ENCODE results near the gene SRRM2. TPM values are rescaled to one million over a fixed set of nuclear protein-coding genes. Genes with fewer than 3 reads are reported as not detected.

SRRM2 gene
- 45.0 and 49.1 TPM in 2 replicates for total RNA-seq (2014; rRNA removed; shearing (Covaris generic))

DNA sequence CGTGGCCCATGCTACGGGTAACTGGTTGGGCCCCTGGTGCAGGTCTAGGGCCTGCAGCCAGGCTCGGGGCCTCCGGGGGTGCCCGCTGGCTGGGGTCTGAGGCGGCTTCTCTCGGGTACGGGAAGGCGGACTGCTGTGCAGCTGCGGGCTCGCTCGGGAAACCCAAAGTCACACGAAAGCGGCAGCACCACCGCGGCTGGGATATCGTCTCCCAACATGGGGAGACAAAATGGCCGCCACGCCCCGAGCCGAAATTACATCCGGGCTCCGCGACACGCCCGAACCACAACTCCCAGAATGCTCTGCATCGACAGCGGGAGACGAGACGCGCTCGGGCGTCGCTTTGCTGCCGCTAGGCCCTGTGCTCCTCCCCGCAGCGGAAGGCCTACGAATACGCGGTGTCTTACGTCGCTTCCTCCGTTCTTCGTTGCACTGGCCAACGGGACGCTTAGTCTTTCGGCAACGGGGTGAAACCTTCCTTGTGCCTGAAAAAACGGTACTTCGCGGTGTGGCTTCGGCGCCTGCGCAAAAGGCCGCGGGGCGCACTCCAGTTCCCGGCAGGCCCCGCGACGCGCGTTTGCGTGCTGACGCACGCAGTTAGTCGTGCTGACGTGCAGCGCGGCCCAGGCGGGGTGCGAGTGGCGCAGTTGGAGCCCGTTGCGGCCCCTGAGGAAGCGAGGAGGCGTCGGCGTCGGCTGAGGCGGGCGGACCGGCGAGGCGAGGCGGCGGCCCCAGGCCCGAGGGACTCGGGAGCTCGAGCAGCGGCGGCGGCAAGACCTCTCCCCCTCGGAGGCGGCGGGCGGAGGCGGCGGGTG is at the start of gene SRRM2:
Gene SRRM2, plus strand, starts transcription at position 604 of the 815 bp plus-strand sequence. CDS start 3,727 bp downstream, outside the sequence.
- DNase-seq (ENCODE audit: low read depth in 1 of 2, low spot score in 2 of 2): peak; percentile 95 to 99
- Histone ChIP-seq H3K27ac (peak within 1 kb of the TSS; percentile 99), H3K4me1 (replicated peaks) (peaks cover 17% of the 10 kb centered on the region), H3K27me3 (replicated peaks) (no peaks in the 10 kb centered on the region), H3K9me3 (replicated peaks) (no peaks in the 10 kb centered on the region; the same call in 1 of the 2 replicates), H3K4me3 (peak within 1 kb of the TSS; percentile 95), H3K36me3 (peaks cover 55% of the 10 kb centered on the region)

- DNase-seq (ENCODE audit: low read depth in 1 of 2, low spot score in 2 of 2): no peak
- Histone ChIP-seq H3K4me3 (no peak overlapping the region), H3K27ac (no peak overlapping the region), H3K27me3 (replicated peaks) (no peaks in the 10 kb centered on the region), H3K9me3 (replicated peaks) (no peaks in the 10 kb centered on the region), H3K4me1 (replicated peaks) (no peaks in the 10 kb centered on the region), H3K36me3 (peaks cover 81% of the 10 kb centered on the region)
Observed at GRCh38 chr16:2702871-2703745, 49.3 kb upstream of the SRRM2 start.

DNA sequence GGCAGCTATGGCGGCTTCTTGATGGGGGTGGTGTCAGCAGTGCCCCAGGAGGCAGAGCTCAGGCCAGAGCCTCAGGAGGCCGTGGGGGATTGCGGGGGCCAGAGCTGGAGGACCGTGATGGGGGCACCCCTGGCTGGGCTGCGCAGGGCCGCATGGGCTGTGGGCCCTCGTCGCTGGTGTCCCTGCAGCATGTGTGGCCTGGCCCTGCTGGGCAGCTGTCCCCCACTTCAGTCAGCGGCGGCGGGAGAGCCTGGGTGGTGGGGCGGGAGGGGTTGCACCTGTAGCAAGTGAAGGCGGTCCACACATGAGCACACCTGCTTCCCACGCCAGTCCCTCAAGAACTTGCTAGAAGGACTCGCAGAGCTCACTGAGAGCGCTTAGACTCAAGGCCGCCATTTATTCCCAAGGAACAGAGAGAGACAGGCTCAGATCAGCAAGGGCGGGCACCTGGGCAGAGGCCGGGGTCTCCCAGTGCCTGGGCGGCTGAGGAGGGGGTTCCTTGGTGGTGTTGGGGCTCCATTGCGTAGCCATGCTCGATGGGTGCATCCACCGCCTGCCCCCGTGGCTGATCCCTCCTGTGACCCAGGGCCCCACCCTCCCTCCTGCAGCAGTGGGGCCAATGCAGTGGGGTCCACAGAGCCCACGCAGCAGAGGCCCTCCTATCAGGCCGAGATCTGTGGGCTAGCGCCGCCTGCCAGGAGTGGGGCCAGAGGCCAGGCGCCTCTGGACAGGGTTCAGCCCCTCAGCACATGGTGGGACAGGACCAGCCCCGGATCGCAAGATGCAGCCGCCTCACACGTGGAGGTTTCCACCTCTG is 48.1 kb upstream of the SRRM2 start:
- DNase-seq (ENCODE audit: low read depth in 1 of 2, low spot score in 2 of 2): no peak
- Histone ChIP-seq H3K27ac (no peak overlapping the region), H3K9me3 (replicated peaks) (no peaks in the 10 kb centered on the region), H3K4me3 (no peak overlapping the region), H3K27me3 (replicated peaks) (no peaks in the 10 kb centered on the region), H3K36me3 (peaks cover 74% of the 10 kb centered on the region), H3K4me1 (replicated peaks) (no peaks in the 10 kb centered on the region)

- Histone ChIP-seq H3K4me1 (replicated peaks) (no peaks in the 10 kb centered on the region), H3K9me3 (replicated peaks) (no peaks in the 10 kb centered on the region), H3K27ac (no peak overlapping the region), H3K27me3 (replicated peaks) (no peaks in the 10 kb centered on the region), H3K36me3 (peaks cover 74% of the 10 kb centered on the region), H3K4me3 (no peak overlapping the region)
- DNase-seq (ENCODE audit: low read depth in 1 of 2, low spot score in 2 of 2): no peak
Observed at GRCh38 chr16:2704983-2705275, 47.5 kb upstream of the SRRM2 start.

GRCh38 chr16:2705351-2705750 is 47.1 kb upstream of the SRRM2 start:
- Histone ChIP-seq H3K4me1 (replicated peaks) (no peaks in the 10 kb centered on the region), H3K27me3 (replicated peaks) (no peaks in the 10 kb centered on the region), H3K9me3 (replicated peaks) (no peaks in the 10 kb centered on the region), H3K4me3 (no peak overlapping the region), H3K27ac (no peak overlapping the region), H3K36me3 (peaks cover 72% of the 10 kb centered on the region)
- DNase-seq (ENCODE audit: low read depth in 1 of 2, low spot score in 2 of 2): no peak

DNA sequence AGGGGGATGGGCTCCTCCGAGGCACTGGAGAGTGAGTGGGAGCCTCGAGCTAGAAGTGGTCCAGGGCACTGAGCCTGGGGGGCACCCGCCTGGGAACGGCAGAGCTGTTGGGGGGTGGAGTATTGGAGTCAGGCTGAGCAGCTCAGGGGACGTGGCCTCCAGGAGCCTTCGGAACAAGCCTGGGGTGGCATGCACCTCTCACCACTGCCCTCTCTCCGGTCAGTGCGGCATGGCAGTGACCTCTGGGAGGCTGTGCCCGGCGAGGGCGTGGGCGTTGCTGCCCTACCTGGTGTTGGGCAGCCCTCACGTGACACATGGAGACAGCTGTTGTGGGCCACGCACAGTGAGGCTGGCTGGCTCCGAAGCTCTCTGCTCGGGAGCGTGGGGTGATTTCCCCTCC is 46.4 kb upstream of the SRRM2 start:
- Histone ChIP-seq H3K9me3 (replicated peaks) (no peaks in the 10 kb centered on the region), H3K36me3 (peaks cover 65% of the 10 kb centered on the region), H3K4me3 (no peak overlapping the region), H3K4me1 (replicated peaks) (no peaks in the 10 kb centered on the region), H3K27me3 (replicated peaks) (no peaks in the 10 kb centered on the region), H3K27ac (no peak overlapping the region)
- DNase-seq (ENCODE audit: low read depth in 1 of 2, low spot score in 2 of 2): no peak

DNA sequence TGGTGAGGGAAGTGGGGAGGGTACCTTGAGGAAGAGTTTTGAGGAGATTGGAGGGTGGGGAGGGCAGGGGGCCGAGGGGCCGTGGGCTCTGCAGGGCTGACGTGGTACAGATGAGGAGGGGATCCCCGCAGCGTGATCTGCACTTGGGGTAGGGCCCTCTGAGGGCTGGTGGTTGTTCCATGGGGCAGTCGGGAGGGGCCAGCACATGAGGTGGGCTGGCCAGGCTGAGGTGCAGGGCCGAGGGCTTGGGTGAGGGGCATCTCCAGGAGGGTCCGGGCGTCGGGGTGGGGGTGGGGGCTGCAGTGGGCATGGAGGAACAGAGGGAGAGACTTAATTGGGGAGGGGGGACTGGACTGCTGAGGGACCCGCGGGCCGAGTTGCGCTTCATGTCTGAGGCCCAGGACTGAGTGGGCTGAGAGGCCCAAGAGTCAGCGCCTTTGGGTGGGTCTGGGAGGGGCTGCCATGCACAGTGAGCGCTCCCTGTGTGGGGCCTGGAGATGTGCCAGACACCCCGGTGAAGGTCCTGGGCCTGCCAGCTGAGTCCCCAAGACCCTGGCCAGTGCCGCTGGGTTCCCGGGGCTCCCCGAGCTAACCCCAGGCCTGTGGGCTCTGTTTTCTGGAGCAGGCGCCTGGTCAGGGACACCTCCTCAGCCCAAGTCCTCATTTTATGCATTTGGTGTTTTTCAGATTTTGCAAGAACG is 45.7 kb upstream of the SRRM2 start:
- H3K4me1 ChIP-seq (replicated peaks): no peaks in the 10 kb centered on the region
- peaks cover 59% of the 10 kb centered on the region for H3K36me3 ChIP-seq
- no peak overlapping the region for H3K27ac ChIP-seq
- no peaks in the 10 kb centered on the region for H3K9me3 ChIP-seq (replicated peaks)
- H3K4me3 ChIP-seq: no peak overlapping the region
- no peak for DNase-seq (ENCODE audit: low read depth in 1 of 2, low spot score in 2 of 2)
- H3K27me3 ChIP-seq (replicated peaks): no peaks in the 10 kb centered on the region

- no peak overlapping the region for H3K27ac ChIP-seq
- H3K36me3 ChIP-seq: peaks cover 52% of the 10 kb centered on the region
- DNase-seq (ENCODE audit: low read depth in 1 of 2, low spot score in 2 of 2): no peak
- no peaks in the 10 kb centered on the region for H3K9me3 ChIP-seq (replicated peaks)
- no peaks in the 10 kb centered on the region for H3K4me1 ChIP-seq (replicated peaks)
- H3K27me3 ChIP-seq (replicated peaks): no peaks in the 10 kb centered on the region
- H3K4me3 ChIP-seq: no peak overlapping the region
Observed at GRCh38 chr16:2707368-2708289, 44.8 kb upstream of the SRRM2 start.

GRCh38 chr16:2708290-2708639 is 44.2 kb upstream of the SRRM2 start:
- peaks cover 46% of the 10 kb centered on the region for H3K36me3 ChIP-seq
- H3K4me3 ChIP-seq: no peak overlapping the region

DNA sequence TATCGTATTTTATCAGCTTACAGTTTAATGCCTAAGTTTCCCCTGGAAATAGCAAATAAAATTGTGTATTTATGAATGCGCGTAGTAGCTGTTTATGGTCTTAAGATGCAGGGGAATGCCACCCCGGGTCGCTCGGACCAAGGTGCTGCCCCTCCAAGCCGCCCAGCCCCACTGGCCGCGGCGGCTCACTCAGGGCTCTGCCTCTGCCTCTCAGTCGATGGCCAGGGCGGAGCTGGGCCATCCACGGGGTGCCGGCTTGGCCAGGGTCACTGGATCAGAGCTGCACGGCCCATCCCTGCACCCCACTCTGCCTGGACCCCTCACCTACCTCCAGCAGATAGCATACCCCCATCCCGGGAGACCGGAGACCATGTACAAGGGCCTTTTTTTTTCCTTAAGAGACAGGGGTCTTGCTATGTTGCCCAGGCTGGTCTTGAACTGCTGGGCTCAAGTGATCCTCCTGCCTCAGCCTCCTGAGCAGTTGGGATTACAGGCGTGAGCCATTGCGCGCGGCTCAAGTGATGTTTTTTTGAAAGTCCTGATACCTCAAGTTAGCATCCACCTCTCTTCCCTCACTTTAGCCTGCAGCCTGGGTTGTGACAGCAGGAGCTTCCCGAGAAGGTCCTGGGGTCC is 43.4 kb upstream of the SRRM2 start:
- Histone ChIP-seq H3K36me3 (peaks cover 40% of the 10 kb centered on the region), H3K9me3 (replicated peaks) (no peaks in the 10 kb centered on the region), H3K4me1 (replicated peaks) (no peaks in the 10 kb centered on the region), H3K27me3 (replicated peaks) (no peaks in the 10 kb centered on the region), H3K4me3 (no peak overlapping the region), H3K27ac (no peak overlapping the region)
- DNase-seq (ENCODE audit: low read depth in 1 of 2, low spot score in 2 of 2): no peak

More at GRCh38 chr16:2708290-2708639, 44.2 kb upstream of the SRRM2 start:
- H3K27me3 ChIP-seq (replicated peaks): no peaks in the 10 kb centered on the region
- no peak overlapping the region for H3K27ac ChIP-seq
- DNase-seq (ENCODE audit: low read depth in 1 of 2, low spot score in 2 of 2): no peak
- H3K4me1 ChIP-seq (replicated peaks): no peaks in the 10 kb centered on the region
- no peaks in the 10 kb centered on the region for H3K9me3 ChIP-seq (replicated peaks)

GRCh38 chr16:2709588-2709984 is 42.9 kb upstream of the SRRM2 start:
- no peaks in the 10 kb centered on the region for H3K9me3 ChIP-seq (replicated peaks)
- no peak for DNase-seq (ENCODE audit: low read depth in 1 of 2, low spot score in 2 of 2)
- H3K4me1 ChIP-seq (replicated peaks): no peaks in the 10 kb centered on the region
- H3K4me3 ChIP-seq: no peak overlapping the region
- no peaks in the 10 kb centered on the region for H3K27me3 ChIP-seq (replicated peaks)
- peaks cover 36% of the 10 kb centered on the region for H3K36me3 ChIP-seq
- H3K27ac ChIP-seq: no peak overlapping the region

DNA sequence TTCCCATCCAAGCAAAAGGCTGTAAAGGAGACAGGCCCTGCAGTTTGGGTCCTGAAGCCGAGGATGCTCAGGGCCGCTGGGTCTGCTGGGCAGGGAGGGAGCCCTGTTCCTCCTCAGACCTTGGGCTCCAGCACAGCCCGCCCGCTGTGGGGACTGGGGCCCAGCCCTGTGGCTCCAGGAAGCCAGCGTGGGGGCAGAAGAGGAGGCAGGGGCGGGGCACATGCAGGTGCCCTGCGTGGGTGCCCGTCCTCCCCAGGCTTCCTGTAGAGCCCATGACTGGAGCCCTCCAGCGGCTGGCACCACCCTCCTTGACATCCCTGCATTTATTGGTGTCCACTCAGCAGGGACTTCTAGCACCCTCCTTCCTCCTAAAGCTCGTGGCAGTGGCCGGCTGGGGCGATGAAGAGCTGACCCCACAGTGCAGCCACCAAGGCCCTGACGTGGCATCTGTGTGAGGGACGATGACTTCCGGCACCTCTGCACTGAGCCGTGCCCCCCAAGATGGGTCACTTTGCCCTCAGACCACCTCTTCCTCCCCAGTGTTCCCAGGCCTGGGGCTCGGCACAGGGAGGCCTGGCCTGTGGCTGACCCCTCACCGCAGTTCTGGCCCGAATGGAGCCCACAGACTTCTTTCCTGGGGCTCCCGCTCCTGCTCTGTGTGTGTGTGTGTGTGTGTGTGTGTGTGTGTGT is 42.3 kb upstream of the SRRM2 start:
- H3K27me3 ChIP-seq (replicated peaks): no peaks in the 10 kb centered on the region
- H3K4me3 ChIP-seq: no peak overlapping the region
- H3K36me3 ChIP-seq: peaks cover 31% of the 10 kb centered on the region
- no peak for DNase-seq (ENCODE audit: low read depth in 1 of 2, low spot score in 2 of 2)
- no peak overlapping the region for H3K27ac ChIP-seq
- H3K4me1 ChIP-seq (replicated peaks): no peaks in the 10 kb centered on the region
- H3K9me3 ChIP-seq (replicated peaks): no peaks in the 10 kb centered on the region
